H1 (cell line): ENCODE measurements around the gene LIF. TPM values are rescaled to one million over a fixed set of nuclear protein-coding genes. Genes with fewer than 3 reads are reported as not detected.

Experiments
- NANOG ChIP-seq: IDR thresholded peaks from 2 replicates; pipeline ENCODE4 v1.6.1; 2011; ENCODE audit warnings: low read length, low read depth, mild to moderate bottlenecking, inconsistent platforms; ENCODE audit not compliant: insufficient read depth, poor library complexity, severe bottlenecking
- PHF8 ChIP-seq: fragments of 200-600 bp; sonication (generic); conservative IDR thresholded peaks from 2 replicates; pipeline ENCODE4 v1.7.1; 2012; ENCODE audit warnings: low read depth, mild to moderate bottlenecking, inconsistent platforms, low read length, moderate library complexity
- TAF1 ChIP-seq: IDR thresholded peaks from 2 replicates; pipeline ENCODE4 v1.6.1; 2011; ENCODE audit warnings: mild to moderate bottlenecking, low read depth, low read length
- polyA plus RNA-seq, 7 experiments: library from polyadenylated mRNA; depleted of rRNA in 3 of 7; stranded (reverse) in 5 of 7; unstranded in 2 of 7; fragments of >200 nt in 5 of 7; fragments of 200-250 nt in 2 of 7; gene quantifications; 1 replicate in 5 of 7; 2 replicates in 1 of 7; 4 replicates in 1 of 7; pipeline versions ENCODE4 v1.2.1 to v1.2.3, GENCODE V29; 2011 to 2013; ENCODE audit warnings: missing spikeins in 2 of 7, mixed read lengths in 2 of 7
- total RNA-seq: library from RNA; stranded (reverse); fragmentation: NEBNext Ultra II Directional; extraction: Animal tissue kit (Norgen Biotek cat#: 25700); gene quantifications from 2 replicates; pipeline ENCODE4 v1.2.1, GENCODE V29; 2021
- TF ChIP-seq, protein P1 (sequence below), 3 experiments: IDR thresholded peaks; 1 replicate in 2 of 3; 2 replicates in 1 of 3; pipeline versions ENCODE4 v1.5.1 to v1.6.1; 2011; ENCODE audit warnings: low read length in 3 of 3, mild to moderate bottlenecking in 3 of 3, inconsistent platforms in 2 of 3, low read depth in 1 of 3, moderate library complexity in 1 of 3; ENCODE audit not compliant: insufficient read depth in 1 of 3; ENCODE audit errors: control extremely low read depth in 1 of 3

Gene LIF
- total and polyA plus RNA-seq, 2 of the 8 experiments (the other 6 are each of a cell fraction or from before 2014, with no cell fraction given), result 3.3 to 3.5 TPM

- TF ChIP-seq NANOG (no peak), PHF8 (no peak), TAF1 (no peak)
- TF ChIP-seq, protein P1, sequence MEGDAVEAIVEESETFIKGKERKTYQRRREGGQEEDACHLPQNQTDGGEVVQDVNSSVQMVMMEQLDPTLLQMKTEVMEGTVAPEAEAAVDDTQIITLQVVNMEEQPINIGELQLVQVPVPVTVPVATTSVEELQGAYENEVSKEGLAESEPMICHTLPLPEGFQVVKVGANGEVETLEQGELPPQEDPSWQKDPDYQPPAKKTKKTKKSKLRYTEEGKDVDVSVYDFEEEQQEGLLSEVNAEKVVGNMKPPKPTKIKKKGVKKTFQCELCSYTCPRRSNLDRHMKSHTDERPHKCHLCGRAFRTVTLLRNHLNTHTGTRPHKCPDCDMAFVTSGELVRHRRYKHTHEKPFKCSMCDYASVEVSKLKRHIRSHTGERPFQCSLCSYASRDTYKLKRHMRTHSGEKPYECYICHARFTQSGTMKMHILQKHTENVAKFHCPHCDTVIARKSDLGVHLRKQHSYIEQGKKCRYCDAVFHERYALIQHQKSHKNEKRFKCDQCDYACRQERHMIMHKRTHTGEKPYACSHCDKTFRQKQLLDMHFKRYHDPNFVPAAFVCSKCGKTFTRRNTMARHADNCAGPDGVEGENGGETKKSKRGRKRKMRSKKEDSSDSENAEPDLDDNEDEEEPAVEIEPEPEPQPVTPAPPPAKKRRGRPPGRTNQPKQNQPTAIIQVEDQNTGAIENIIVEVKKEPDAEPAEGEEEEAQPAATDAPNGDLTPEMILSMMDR (IDR thresholded peaks at IDR 0.05; ENCODE audit: control extremely low read depth in 1 of 3, insufficient read depth in 1 of 3, low read depth in 1 of 3, low read length in 3 of 3), result no peak
Measured at GRCh38 chr22:30276039-30276438, 29.5 kb upstream of the LIF start (continued).
